ENCODE data around the gene KDM7A.

KDM7A gene

GRCh38 chr7:140144821-140145220 lies 32.0 kb downstream of the KDM7A start:
- no peaks in the 10 kb centered on the region for H3K27me3 ChIP-seq (ENCODE audit: insufficient read depth, low read length)
- H4K8ac ChIP-seq (ENCODE audit: low read depth, low read length): no peak overlapping the region
- DNase-seq: peak in 1 of 2 donors; percentile 34

GRCh38 chr7:140143997-140144396 lies 32.8 kb downstream of the KDM7A start:
- no peak overlapping the region for H4K8ac ChIP-seq (ENCODE audit: low read depth, low read length)

More at GRCh38 chr7:140144821-140145220, 32.0 kb downstream of the KDM7A start:
- Histone ChIP-seq H3K14ac (ENCODE audit: low read length) (no peak overlapping the region), H3K4me1 (ENCODE audit: control insufficient read depth in 1 of 2, insufficient read depth in 2 of 2, low read length in 2 of 2) (no peaks in the 10 kb centered on the region), H3K9ac (ENCODE audit: low read length) (no peak overlapping the region), H3K36me3 (ENCODE audit: control insufficient read depth in 1 of 2, insufficient read depth in 2 of 2, low read length in 2 of 2) (no peaks in the 10 kb centered on the region), H3K4ac (ENCODE audit: low read depth, low read length) (no peak overlapping the region), H2AFZ (ENCODE audit: insufficient read depth, low read length, poor library complexity) (no peak overlapping the region), H2BK5ac (ENCODE audit: low read depth, low read length, poor library complexity) (no peak overlapping the region), H3K23ac (ENCODE audit: low read length) (no peak overlapping the region), H4K91ac (ENCODE audit: low read depth, low read length) (no peak overlapping the region), H3K9me3 (ENCODE audit: insufficient read depth, low read depth, low read length) (peaks cover 3% of the 10 kb centered on the region), H4K12ac (ENCODE audit: low read depth, low read length) (no peak overlapping the region), H3K4me3 (ENCODE audit: low read depth, low read length) (no peak overlapping the region), H2BK120ac (ENCODE audit: insufficient read depth, low read length, poor library complexity) (no peak overlapping the region), H3K79me1 (ENCODE audit: low read length) (no peaks in the 10 kb centered on the region), H3K4me2 (ENCODE audit: low read length) (no peak overlapping the region), H3K79me2 (ENCODE audit: control insufficient read depth, insufficient read depth, low read length, poor library complexity) (no peaks in the 10 kb centered on the region), H2AK5ac (ENCODE audit: low read length) (no peak overlapping the region), H2BK12ac (ENCODE audit: low read length) (no peak overlapping the region), H3K18ac (ENCODE audit: low read length) (no peak overlapping the region), H3K27ac (ENCODE audit: low read depth, low read length) (no peak overlapping the region)
- no CpG with 5 or more reads among the region's 2 CpGs for WGBS (ENCODE audit: extremely low coverage, insufficient coverage, insufficient read length)

DNA sequence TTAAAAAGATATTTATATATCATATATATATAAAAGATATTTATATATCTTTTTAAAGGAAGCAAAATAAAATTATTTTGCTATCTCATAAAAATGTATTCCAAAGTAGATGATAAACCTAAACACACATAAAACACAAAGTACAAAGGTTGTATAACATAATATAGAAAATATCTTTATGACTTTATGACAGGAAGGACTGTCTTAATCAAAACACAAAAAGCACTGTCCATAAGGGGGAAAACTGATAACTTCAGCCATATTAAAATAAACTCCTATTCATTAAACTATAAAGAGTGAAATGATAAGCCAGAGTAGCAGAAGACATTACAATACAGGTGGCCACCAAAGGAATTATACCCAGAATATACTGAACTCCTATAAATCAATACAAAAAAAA lies 34.8 kb downstream of the KDM7A start:
- Histone ChIP-seq H3K18ac (ENCODE audit: low read length) (no peak overlapping the region), H2BK5ac (ENCODE audit: low read depth, low read length, poor library complexity) (no peak overlapping the region), H3K4me3 (ENCODE audit: low read depth, low read length) (no peak overlapping the region), H3K27ac (ENCODE audit: low read depth, low read length) (no peak overlapping the region), H3K9ac (ENCODE audit: low read length) (no peak overlapping the region), H2BK12ac (ENCODE audit: low read length) (no peak overlapping the region), H4K8ac (ENCODE audit: low read depth, low read length) (no peak overlapping the region), H2AFZ (ENCODE audit: insufficient read depth, low read length, poor library complexity) (no peak overlapping the region), H4K12ac (ENCODE audit: low read depth, low read length) (no peak overlapping the region), H3K79me2 (ENCODE audit: control insufficient read depth, insufficient read depth, low read length, poor library complexity) (no peaks in the 10 kb centered on the region), H2AK5ac (ENCODE audit: low read length) (no peak overlapping the region), H4K91ac (ENCODE audit: low read depth, low read length) (no peak overlapping the region), H3K36me3 (ENCODE audit: control insufficient read depth in 1 of 2, insufficient read depth in 2 of 2, low read length in 2 of 2) (no peaks in the 10 kb centered on the region), H3K14ac (ENCODE audit: low read length) (no peak overlapping the region), H3K4ac (ENCODE audit: low read depth, low read length) (no peak overlapping the region), H3K23ac (ENCODE audit: low read length) (no peak overlapping the region), H2BK120ac (ENCODE audit: insufficient read depth, low read length, poor library complexity) (no peak overlapping the region), H3K4me1 (ENCODE audit: control insufficient read depth in 1 of 2, insufficient read depth in 2 of 2, low read length in 2 of 2) (no peaks in the 10 kb centered on the region), H3K4me2 (ENCODE audit: low read length) (no peak overlapping the region), H3K9me3 (ENCODE audit: insufficient read depth, low read depth, low read length) (peaks cover 3% of the 10 kb centered on the region), H3K27me3 (ENCODE audit: insufficient read depth, low read length) (no peaks in the 10 kb centered on the region), H3K79me1 (ENCODE audit: low read length) (no peaks in the 10 kb centered on the region)
- DNase-seq: no peak

More at GRCh38 chr7:140143997-140144396, 32.8 kb downstream of the KDM7A start:
- H3K9ac ChIP-seq (ENCODE audit: low read length): no peak overlapping the region
- no CpG with 5 or more reads among the region's 3 CpGs for WGBS (ENCODE audit: extremely low coverage, insufficient coverage, insufficient read length)
- no peak overlapping the region for H2AK5ac ChIP-seq (ENCODE audit: low read length)
- H4K12ac ChIP-seq (ENCODE audit: low read depth, low read length): no peak overlapping the region
- peaks cover 3% of the 10 kb centered on the region for H3K9me3 ChIP-seq (ENCODE audit: insufficient read depth, low read depth, low read length)
- no peak for DNase-seq
- no peak overlapping the region for H2BK12ac ChIP-seq (ENCODE audit: low read length)
- H3K4ac ChIP-seq (ENCODE audit: low read depth, low read length): no peak overlapping the region
- no peaks in the 10 kb centered on the region for H3K27me3 ChIP-seq (ENCODE audit: insufficient read depth, low read length)
- H3K79me1 ChIP-seq (ENCODE audit: low read length): no peaks in the 10 kb centered on the region
- no peak overlapping the region for H4K91ac ChIP-seq (ENCODE audit: low read depth, low read length)
- no peak overlapping the region for H3K14ac ChIP-seq (ENCODE audit: low read length)
- H3K36me3 ChIP-seq (ENCODE audit: control insufficient read depth in 1 of 2, insufficient read depth in 2 of 2, low read length in 2 of 2): no peaks in the 10 kb centered on the region
- no peak overlapping the region for H3K18ac ChIP-seq (ENCODE audit: low read length)
- H2BK5ac ChIP-seq (ENCODE audit: low read depth, low read length, poor library complexity): no peak overlapping the region
- no peak overlapping the region for H2BK120ac ChIP-seq (ENCODE audit: insufficient read depth, low read length, poor library complexity)
- H3K79me2 ChIP-seq (ENCODE audit: control insufficient read depth, insufficient read depth, low read length, poor library complexity): no peaks in the 10 kb centered on the region
- H3K4me3 ChIP-seq (ENCODE audit: low read depth, low read length): no peak overlapping the region
- no peak overlapping the region for H3K27ac ChIP-seq (ENCODE audit: low read depth, low read length)
- no peak overlapping the region for H3K23ac ChIP-seq (ENCODE audit: low read length)
- H3K4me2 ChIP-seq (ENCODE audit: low read length): no peak overlapping the region
- H2AFZ ChIP-seq (ENCODE audit: insufficient read depth, low read length, poor library complexity): no peak overlapping the region
- no peaks in the 10 kb centered on the region for H3K4me1 ChIP-seq (ENCODE audit: control insufficient read depth in 1 of 2, insufficient read depth in 2 of 2, low read length in 2 of 2)

DNA sequence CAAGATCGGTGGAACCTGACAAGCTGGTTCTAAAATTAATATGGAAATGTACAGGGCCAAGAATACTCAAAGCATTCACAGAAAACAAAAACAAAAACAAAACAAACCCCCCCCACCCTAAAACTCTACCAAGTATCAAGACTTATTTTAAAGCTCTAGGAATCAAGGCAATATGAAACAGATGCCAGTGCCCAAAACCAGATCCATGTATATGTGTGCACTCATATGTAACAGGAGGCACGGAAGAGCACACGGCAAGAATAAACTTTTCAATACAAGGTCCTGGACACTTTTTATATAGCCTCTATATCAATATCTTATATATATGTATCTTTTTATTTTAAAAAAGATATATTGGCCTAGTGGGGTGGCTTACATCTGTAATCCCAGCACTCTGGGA lies 35.5 kb downstream of the KDM7A start:
- no CpG with 5 or more reads among the region's 3 CpGs for WGBS (ENCODE audit: extremely low coverage, insufficient coverage, insufficient read length)
- H2AK5ac ChIP-seq (ENCODE audit: low read length): no peak overlapping the region
- no peaks in the 10 kb centered on the region for H3K27me3 ChIP-seq (ENCODE audit: insufficient read depth, low read length)
- H3K79me1 ChIP-seq (ENCODE audit: low read length): no peaks in the 10 kb centered on the region
- no peak overlapping the region for H2AFZ ChIP-seq (ENCODE audit: insufficient read depth, low read length, poor library complexity)
- H2BK5ac ChIP-seq (ENCODE audit: low read depth, low read length, poor library complexity): no peak overlapping the region
- no peak overlapping the region for H3K4ac ChIP-seq (ENCODE audit: low read depth, low read length)
- H4K8ac ChIP-seq (ENCODE audit: low read depth, low read length): no peak overlapping the region
- no peak overlapping the region for H3K27ac ChIP-seq (ENCODE audit: low read depth, low read length)
- no peak overlapping the region for H3K23ac ChIP-seq (ENCODE audit: low read length)
- no peak overlapping the region for H2BK12ac ChIP-seq (ENCODE audit: low read length)
- no peak overlapping the region for H3K4me2 ChIP-seq (ENCODE audit: low read length)
- no peak overlapping the region for H3K9ac ChIP-seq (ENCODE audit: low read length)
- no peaks in the 10 kb centered on the region for H3K36me3 ChIP-seq (ENCODE audit: control insufficient read depth in 1 of 2, insufficient read depth in 2 of 2, low read length in 2 of 2)
- no peaks in the 10 kb centered on the region for H3K4me1 ChIP-seq (ENCODE audit: control insufficient read depth in 1 of 2, insufficient read depth in 2 of 2, low read length in 2 of 2)
- H2BK120ac ChIP-seq (ENCODE audit: insufficient read depth, low read length, poor library complexity): no peak overlapping the region
- no peak overlapping the region for H3K4me3 ChIP-seq (ENCODE audit: low read depth, low read length)
- H4K91ac ChIP-seq (ENCODE audit: low read depth, low read length): no peak overlapping the region
- no peak overlapping the region for H4K12ac ChIP-seq (ENCODE audit: low read depth, low read length)
- no peak for DNase-seq
- no peak overlapping the region for H3K14ac ChIP-seq (ENCODE audit: low read length)
- no peak overlapping the region for H3K18ac ChIP-seq (ENCODE audit: low read length)
- H3K9me3 ChIP-seq (ENCODE audit: insufficient read depth, low read depth, low read length): peaks cover 3% of the 10 kb centered on the region
- H3K79me2 ChIP-seq (ENCODE audit: control insufficient read depth, insufficient read depth, low read length, poor library complexity): no peaks in the 10 kb centered on the region

All from trophoblast cell (in vitro differentiated cells and primary cell).